GM19397 (cell line): ENCODE data around the gene FOXO1.
A peak's percentile ranks its signal among the peaks of the same experiment; 100 is the strongest.

Experiments used
- ATAC-seq: cut with Tn5 transposase; IDR thresholded peaks from one replicate; pipeline ENCODE4 v1.9.1; 2021; ENCODE audit warnings: mild to moderate bottlenecking, moderate library complexity; ENCODE audit not compliant: unreplicated experiment

FOXO1 gene

DNA sequence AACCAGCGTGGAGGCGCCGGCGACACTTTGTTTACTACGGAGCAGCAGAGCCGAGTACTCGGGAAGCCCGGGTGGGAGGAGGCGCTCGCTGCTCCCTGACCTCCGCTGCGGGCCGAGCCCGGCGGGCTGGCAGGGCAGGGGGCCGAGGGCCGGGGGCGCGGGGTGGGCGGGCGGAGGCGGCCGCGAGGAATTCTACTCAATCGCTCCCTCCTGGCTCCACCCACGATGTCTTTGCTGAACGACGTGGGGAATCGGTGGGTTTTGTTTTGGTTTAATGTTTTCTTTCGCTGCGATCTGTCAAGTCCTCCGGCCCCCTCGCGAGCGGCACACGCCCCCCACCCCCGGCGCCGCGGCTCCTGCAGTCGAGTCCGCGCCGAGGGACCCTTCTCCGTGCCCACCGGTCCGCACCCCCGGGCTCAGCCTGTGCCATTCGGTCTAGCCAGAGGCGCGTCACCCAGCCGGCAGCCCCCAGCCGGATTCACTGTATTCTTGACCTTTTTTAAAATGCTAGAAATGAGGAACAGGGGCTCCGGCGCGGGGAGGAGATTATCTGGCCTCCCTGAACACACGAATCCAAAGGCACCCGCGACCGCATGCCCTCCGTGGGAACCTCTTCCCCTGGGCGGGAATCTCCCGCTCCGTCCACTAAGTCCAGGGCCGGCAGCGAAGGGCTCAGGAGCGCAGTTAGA, 636 bp upstream of the FOXO1 start:
- ATAC-seq, result peak; percentile 12

DNA sequence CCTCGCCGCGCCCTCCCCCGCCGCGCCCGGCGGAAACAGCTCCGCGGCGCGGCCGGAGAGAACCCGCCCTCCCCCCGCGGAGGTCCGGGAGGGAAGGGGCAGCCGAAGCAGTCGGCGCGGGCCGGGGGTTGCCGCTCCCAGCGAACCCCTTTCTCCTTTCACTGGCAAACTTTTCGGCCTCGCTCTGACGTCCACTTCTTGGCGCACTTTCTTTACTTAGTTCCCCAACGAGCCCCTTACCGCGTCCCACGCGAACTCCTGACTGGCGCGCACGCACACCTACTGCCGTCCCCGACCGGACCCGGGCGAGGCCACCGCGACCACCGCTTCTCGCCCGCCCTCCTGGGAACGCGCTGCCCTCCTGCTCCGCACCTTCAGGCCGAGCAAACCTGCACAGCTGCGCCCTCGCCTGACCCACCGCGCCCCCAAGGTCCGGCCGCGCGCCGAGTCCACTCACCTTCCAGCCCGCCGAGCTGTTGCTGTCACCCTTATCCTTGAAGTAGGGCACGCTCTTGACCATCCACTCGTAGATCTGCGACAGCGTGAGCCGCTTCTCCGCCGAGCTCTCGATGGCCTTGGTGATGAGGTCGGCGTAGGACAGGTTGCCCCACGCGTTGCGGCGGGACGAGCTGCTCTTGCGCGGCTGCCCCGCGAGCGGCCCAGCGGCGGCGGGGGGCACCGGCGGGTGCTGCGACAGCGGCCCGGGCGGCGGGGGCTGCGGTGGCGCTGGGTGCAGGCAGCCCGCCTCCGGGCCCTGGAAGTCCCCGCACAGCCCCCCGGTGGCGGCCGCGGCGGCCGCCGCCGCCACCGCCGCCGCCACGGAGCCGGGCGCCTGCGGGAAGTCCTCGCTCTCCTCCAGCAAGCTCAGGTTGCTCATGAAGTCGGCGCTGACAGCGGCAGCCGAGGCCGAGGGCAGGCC, 1.1 kb downstream of the FOXO1 start:
- ATAC-seq, result peak; percentile 3

DNA sequence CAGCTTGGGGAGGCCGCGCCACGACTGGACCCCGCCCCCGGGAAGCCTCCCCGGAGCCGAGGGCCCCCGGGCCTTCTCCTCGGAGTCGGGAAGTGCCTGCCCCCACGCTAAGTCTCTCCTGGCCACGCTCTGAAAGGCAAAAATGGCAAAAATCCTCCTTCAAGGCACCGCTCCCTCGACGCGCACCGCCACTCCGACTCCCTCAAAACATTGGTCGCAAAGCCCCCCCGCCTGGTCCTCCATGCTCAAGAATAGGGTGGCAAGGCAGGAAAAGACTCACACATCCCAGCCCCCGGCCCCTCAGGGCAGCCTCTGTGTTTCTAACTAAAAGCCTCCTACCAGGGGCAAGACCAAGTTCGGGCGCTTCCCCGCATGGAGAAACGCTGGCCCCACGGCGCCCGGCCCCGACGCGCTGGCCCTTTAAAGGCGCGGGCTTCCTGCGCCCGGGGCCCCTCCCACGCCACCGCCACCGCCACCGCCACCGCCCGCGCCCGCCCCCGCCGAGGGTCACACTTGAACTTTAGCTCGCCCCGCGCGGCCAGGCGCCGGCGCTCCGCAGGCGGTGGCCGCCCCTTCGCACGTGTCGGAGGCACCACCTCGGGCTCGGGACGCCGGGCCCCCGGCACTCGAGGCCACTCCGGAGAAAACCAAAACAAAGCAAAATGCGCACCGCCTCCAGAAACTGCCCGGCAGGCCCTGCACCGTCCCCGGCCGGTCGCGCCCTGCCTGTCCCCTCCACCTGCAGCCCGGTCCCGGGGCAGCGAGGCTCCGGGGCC, 1.9 kb downstream of the FOXO1 start:
- peak; percentile 32 for ATAC-seq

DNA sequence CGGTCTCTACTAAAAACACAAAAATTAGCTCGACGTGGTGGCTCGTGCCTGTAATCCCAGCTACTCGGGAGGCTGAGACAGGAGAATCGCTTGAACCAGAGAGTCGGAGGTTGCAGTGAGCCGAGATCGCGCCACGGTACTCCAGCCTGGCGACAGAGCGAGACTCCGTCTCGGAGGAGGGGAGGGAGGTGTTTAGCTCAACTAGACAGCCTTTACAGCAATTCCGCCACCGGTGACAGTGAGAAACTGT, 2.4 kb downstream of the FOXO1 start:
- ATAC-seq, result peak; percentile 14

DNA sequence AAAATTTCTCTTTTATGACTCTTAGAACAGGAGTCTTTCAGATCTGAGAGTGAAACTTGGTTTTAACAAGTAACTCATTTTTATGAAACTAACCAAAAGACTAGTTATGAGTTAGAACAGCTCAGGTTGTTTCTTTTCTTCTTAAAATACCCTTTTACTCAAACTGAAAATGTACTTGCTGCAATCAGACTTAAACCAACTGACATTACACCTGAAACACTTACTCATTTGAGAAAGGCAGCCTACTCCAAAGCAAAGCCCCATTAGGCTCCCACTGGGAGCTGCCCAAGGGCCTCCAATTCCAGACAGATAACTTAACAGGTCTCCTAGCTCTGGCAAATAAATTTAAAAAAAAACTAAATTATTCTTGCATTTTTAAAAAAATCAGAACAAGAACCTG, 3.6 kb downstream of the FOXO1 start:
- ATAC-seq, result no peak

DNA sequence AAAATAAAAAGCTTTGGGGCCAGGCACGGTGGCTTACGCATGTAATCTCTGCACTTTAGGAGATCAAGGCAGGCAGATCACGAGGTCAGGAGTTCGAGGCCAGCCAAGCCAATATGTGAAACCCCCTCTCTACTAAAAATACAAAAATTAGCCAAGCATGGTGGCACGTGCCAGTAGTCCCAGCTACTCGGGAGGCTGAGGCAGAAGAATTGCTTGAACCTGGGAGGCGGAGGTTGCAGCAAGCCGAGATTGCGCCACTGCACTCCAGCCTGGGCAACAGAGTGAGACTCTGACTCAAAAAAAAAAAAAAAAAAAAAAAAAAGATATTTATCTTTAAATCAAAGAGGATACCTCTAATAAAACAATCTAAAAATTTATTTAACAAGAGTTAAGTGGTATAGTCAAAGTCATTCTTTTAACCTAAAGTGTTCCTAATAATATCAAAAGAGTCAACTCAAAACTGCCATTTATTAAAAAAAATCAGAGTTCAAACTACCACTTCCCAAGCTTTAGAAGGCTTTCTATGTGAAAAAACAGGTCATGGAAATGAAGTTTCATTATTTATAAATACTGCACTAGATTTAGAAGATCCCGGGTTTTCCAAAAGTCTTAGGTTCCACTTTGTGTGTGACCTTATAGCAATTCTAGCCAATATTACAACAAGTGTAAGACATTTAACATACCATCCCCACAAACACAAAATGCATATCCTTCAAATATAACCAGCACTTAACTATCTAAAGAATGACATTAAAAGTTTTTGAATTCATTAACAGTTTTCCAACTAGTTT, 4.4 kb downstream of the FOXO1 start:
- ATAC-seq, result no peak

DNA sequence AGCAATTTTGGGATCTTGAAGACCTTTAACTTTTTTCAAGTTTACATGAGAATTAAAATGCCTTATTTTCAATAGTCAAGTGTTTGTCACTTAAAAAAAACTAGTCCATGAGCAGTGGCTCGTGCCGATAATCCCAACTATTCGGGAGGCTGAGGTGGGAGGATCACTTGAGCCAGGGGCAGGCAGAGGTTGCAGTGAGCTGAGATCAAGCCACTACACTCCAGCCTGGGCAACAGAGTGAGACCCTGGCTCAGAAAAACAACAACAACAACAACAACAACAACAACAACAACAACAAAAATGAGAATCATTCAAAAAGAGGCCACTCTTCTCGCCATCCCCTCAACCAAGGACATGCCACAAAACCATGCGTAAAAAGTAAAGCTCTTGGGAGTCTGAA, 5.7 kb downstream of the FOXO1 start:
- ATAC-seq, result no peak

DNA sequence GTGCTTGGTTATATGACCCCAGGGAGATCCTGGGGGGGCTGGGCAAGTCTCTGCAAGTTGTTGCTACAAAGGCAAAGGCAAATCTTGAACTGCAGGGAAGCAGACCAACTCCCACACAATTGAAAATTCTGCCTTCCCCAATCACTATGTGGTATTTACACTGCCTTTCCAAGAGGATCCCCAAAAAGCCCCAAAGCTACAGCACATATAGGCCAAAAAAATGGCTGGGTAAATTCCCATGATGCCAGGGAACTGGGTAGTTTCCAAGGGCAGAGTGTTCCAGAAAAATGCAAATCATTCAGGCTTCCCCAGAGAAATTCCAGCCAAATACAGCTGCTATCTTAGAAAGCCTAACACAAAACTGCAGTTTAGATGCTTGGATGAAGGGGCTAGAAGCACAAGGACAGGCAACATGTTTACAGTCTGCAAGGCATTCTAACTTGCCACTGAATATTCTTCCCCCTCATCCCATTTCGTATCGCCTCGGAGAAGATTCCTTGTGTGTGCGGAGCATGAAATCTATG, 6.2 kb downstream of the FOXO1 start:
- ATAC-seq, result no peak

DNA sequence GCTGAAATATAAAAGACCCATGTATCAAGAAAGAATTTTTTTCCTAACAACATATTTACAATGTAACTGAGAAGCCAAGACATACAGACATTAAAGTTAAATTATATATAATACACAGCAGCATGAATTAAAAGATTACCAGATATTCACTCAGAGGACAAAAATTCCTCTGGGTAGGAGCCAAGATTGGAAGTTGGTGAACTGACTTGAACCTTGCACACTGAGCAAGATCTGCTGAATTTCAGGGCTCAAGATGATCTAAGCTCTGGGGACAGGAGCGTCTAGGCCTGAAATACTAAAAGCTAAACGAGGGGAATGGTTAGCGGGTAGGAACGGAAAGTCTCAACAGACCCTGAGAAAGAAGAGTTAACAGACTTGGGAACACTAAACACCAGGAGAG, 8.5 kb downstream of the FOXO1 start:
- no peak for ATAC-seq

DNA sequence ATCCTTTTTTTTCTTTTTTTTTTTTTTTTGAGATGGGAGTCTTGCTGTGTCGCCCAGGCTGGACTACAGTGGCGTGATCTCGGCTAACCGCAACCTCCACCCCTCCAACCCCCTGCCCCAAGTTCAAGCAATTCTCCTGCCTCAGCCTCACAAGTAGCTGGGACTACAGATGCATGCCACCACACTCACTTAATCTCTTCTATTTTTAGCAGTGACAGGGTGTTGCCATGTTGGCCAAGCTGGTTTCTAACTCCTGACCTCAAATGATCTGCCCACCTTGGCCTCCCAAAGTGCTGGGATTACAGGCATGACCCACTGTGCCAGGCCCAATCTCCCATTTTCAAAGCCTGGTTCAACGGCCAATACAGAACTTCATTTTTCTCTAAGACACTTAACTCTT, 9.1 kb downstream of the FOXO1 start:
- ATAC-seq, result no peak

DNA sequence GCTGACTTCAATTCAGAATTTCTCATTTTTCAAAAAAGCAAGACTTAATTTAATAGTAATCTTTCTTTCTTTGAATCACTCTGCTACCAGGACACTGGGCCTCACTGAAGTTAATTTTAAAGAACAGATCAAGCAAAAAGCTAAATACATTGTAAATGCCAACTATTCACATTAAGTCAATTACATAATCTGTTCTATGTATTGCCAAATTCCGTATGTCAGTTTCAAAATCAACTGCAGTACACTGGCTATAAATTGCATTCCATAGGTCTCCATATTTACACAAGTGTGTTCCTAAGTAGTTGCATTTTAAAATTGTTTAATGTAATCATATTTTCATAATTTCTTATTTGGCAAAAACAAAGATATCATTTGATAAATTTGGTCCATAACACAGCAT, 10.1 kb downstream of the FOXO1 start:
- no peak for ATAC-seq

DNA sequence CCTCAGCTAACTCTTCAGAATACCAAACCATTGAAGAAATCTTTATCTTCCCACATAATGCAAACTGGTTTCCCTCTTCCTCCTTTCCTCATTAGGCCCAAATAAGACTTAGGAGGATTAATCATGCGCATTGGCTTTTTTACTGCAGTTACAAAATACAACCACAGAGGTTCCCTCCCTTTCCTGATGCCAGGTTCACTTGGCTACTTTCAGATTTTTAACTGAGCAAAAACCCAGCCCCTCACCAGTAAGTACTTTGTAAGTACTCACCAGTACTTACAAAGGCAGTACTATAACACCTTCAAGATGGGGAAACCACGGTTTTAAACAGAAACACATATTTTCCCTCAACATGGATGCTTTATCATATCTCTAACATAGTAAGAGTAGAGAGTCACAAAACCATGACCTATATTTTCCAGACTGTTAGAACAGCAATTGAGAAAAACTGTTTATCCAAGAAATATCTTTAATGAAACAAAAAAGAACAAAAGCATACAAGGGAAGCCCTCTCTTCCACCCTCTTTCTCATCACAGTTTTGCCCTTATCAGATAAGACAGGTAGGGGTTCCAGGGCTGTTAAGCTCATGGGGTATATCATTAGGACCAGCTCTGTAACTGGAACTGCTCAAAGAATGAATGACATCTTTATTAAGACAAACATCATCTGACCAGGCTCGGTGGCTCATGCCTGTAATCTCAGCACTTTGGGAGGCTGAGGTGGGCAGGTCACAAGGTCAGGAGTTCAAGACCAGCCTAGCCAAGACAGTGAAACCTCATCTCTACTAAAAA, 12.7 kb downstream of the FOXO1 start:
- ATAC-seq, result no peak

DNA sequence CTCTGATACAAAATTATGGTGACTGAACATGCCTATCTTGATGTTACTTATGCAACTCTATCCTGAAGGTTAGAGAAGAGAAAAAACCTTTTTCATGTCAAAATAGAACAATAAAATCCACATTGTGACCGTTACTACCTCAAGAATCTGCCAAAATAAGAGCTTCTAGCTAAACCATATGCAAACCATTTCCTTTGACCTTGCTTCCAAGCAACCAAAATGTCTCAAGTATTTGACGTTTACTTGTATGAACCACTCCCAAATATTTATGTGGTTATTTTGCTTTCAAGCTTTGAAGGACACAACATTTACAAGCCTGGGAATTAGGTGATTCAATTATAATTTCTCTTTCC, 13.9 kb downstream of the FOXO1 start:
- ATAC-seq, result peak; percentile 37

DNA sequence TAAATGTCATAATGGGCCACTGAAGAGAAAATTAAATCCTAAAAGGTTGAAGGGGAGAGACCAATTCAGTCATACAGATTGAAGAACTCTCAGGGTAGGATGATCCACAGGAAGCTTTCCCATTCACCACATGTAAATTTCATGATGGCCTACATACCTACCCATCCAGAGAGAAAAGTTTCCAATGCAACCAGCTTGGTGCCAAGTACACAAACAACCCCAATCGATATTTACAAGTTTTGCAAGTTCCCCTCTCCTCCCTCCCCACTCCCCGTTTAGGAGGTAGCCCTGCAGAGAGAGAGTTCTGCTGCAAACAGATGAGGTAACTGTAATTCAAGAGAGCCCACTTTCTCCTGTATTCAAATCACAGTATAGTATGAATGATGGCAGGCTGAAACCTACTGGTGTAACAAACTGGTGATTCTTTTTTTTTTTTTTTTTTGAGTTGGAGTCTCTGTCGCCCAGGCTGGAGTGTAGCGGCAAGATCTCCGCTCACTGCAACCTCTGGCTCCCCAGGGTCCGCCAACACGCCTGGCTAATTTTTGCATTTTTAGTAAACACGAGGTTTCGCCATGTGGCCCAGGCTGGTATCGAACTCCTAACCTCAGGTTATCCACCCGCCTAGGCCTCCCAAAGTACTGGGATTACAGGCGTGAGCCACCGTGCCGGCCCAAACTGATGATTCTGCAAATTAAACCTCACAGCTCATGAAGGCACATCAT, 14.4 kb downstream of the FOXO1 start:
- ATAC-seq, result peak; percentile 40

DNA sequence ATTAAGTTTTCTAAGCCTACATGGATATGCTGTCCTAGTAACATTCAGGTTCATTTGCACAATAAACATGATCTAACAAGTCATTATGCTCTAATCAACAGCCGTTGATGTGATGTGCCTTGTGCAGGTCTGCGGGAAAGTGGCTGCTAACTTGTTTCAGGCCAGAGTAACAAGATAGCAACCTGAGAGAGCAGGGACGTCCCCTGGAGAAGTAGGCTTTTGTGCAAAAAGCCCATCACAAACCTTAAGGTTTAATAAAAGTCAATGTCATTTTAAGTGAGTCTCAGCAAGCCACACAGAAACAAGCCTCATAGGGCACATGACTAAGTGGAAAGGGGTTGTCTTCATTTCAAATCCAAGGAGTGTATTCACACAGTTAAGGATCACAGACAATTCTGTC, 17.6 kb downstream of the FOXO1 start:
- no peak for ATAC-seq

DNA sequence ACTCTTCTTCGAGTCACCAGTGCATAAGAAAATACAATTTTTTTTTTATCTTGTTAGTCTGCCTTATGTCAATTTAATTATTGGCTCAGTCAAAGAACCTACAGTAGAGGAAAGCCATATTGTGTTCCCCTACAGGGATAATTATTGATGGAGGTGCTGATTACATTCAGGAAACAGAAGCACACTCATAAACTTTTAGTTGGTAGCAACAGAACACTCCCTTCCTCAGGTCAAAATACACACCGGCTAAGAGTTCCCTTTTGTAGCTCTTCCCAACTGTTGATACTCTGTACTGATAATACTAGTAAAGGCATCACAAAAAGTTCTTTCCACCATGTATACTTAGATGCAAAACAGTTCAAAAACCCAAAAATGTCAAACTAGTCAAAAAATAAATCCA, 18.4 kb downstream of the FOXO1 start:
- ATAC-seq, result no peak

DNA sequence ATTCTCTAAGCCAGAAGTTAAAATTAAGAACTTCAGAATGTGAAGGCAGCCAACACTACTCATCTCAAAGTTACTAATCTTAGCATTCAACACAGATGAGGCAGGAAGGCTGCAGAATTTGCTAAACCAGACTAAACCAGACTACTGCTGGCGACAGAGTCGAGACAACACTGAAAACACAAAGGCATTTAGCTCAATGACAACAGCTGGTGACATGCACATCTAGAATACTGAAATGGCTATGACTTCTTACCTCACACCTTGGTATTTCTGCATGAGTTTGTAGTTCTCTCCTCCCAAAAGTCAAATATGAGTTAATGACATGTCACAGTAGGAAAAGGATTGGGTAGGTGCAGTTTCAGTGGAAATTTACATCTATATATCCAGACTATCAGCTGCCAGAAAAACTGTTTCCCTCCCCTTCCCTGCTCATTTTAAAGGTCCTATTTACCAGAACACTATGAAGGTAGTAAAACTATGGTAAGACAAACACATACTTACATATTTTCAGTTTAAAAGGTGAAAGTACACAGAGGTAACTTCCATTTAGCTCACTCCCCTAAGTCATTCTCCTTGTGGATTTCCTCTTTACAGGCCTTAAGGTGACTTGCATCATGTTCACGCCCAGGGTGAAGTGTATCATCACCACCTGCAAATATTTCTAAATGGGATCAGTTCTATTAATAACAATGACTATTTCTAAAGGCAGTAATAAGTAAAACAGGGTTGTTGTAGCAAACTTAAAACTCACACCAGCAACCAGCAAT, 21.4 kb downstream of the FOXO1 start:
- no peak for ATAC-seq

DNA sequence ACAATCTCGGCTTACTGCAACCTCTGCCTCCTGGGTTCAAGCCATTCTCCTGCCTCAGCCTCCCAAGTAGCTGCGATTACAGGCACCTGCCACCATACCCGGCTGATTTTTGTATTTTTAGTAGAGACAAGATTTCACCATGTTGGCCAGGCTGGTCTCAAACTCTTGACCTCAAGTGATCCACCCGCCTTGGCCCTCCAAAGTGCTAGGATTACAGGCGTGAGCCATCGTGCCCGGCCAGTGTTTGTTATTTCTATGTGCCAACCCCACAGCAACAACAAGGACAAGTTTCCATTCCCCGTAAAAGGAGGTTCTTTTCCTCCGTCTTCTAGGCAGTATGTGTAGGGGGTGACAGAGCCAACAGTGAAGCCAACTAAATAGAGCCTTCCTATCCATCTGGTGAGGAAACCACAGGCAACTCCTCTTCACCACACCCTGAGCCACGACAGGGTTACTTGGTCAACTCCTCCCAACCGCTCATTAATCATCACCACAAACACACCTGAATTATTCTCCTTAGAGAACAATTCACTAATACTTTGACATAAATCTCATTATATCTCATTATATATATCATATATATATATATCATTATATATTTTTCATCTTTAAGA, 25.5 kb downstream of the FOXO1 start:
- no peak for ATAC-seq
